HG03469 (cell line): Measurements from ENCODE around the gene XKR7.

ENCODE experiments used
- ATAC-seq: cut with Tn5 transposase; IDR thresholded peaks from one replicate; pipeline ENCODE4 v1.9.1; 2021; ENCODE audit warnings: mild to moderate bottlenecking, moderate library complexity, moderate number of reproducible peaks; ENCODE audit not compliant: unreplicated experiment

The XKR7 gene

DNA sequence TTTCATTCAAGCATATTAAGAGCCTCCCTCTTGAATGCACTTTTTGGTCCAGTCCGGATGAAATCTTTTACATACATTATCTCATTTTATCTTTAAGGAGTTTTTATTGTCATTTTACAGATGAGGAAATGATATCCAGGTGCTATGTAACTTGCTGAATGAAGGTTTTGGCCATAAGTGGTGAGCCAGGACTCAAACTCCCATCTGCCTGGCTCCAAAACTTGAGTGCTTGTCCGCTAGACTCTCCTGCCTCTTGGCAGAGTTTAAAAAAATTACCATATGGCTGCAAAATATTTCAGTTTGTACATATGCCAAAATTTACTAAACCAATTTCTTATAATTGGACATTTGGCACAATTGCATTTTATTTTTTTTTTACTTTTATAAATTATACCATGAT, 28.3 kb upstream of the XKR7 start:
- no peak for ATAC-seq

DNA sequence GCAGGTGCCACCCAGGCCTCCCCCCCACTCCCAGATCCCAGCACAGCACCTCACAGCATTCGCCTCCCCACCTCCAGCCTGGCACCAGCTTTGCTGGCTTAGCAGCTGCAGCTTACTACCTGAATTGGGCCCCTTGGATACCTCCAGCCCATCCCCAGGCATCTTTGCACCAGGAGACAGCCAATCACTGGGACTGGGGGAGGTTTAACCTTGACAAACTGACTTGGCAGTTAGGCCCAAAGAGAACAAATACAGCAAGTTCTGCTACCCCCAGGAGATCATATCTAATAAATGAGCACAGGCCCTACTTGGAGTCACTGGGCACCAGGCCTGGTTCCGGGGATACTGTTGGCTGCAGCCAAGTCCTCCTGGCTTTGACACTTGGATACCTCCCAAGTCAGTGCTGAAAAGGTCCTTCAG, 24.9 kb upstream of the XKR7 start:
- no peak for ATAC-seq

DNA sequence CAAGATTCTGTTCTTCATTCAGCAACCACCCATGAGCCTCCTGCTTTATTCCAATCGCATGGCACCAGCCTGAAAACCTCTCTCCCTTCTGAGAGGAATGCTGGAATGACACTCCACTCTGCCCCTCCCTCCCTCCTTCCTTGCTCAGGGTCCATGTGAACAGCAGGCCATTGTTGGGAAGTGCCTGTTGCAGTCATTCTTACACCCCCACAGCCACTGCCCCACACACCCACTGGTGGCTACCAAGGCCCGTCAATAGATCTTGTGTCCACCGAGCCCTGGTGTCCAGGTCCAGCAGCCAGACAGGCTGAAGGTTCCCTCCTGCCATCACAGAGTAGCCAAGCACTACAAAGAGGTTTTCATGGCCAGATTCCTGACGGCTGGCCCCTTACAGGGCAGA, 22.6 kb upstream of the XKR7 start:
- no peak for ATAC-seq

DNA sequence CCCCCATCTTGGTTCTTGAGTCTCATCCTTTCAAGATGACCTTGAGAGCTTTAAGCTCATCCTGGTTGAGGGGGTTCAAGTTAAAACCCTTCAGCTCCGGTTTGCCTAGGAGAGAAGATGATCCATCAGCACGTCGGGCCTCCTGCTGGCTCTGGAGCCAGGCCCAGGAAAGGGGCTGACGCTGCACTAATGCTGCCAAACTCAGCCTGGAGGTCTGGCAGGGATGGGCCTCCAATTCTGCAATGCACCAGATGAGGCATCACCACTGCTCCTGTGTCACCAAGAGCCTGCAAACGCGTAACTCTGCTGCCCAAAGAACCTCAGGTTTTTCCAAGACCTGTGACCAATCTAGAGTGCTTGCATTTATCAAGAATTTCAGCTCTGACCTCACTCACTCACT, 22.2 kb upstream of the XKR7 start:
- no peak for ATAC-seq

DNA sequence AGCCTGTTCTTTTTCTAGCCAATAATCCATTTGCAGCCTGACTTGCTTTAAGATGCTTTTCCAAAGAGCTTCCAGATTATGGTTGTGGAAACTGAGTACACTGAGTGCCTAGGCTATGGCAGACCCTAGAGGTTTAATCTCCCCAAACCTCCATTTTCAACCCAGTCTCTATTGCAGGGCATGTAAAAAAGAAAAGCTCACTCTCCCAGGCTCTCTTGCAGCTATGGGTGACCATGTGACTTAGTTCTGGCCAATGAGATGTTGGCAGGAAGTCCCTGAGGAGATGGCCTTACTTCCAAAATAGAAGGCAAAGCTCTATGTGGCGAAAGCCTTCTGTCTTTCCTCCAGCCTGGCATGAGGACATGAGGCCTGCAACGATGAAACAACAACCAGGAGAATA, 19.9 kb upstream of the XKR7 start:
- ATAC-seq = no peak

DNA sequence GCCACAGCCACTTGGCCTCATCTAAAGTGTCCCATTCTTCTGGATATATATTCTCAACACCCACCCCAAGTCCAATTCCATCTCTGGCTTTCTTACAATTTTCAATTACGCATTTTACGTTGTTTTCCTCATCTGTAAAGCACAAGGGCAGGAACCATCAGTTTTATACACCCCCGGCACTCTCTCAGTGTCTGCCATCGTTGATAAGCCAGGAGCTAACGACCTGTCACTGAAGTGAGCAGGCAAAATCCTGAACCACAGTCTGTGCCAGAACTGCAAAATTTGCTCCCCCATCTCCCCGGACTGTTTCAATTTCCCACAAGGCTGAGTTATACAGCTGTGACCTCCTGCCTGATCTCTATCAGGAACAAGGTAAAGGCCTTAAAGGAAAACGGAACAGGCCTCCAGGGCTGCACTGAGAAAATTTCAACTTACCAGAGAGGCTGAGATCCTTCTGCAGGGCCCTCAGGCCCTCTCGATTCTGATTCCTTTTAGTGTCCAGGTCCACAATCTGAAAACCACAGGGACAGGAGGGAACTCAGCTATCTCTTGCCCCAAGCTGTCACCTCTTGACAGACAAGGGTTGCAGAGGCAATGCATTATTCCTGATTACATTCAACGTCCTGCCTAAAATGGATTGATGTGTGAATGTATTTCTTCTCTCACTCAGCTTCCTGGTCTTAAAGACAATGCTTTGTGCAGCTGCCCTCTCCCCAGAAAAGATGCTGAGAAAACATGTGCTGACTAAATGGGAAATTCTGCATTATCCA, 17.9 kb upstream of the XKR7 start:
- no peak for ATAC-seq

DNA sequence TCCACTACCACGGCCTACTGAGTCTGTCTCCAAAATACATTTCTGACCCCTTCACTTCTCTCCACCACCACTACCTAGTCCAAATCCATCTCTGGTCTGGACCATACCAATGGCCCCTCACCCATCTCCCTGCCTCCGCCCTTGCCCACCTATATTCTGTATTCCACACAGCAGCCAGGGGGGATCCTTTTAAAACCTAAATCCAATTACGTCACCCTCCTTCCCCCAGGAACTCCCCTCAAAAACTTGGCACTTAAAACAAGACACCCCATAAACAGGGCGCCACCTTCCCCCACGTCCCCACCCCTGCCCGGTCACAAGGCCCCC, 16.8 kb upstream of the XKR7 start:
- no peak for ATAC-seq

DNA sequence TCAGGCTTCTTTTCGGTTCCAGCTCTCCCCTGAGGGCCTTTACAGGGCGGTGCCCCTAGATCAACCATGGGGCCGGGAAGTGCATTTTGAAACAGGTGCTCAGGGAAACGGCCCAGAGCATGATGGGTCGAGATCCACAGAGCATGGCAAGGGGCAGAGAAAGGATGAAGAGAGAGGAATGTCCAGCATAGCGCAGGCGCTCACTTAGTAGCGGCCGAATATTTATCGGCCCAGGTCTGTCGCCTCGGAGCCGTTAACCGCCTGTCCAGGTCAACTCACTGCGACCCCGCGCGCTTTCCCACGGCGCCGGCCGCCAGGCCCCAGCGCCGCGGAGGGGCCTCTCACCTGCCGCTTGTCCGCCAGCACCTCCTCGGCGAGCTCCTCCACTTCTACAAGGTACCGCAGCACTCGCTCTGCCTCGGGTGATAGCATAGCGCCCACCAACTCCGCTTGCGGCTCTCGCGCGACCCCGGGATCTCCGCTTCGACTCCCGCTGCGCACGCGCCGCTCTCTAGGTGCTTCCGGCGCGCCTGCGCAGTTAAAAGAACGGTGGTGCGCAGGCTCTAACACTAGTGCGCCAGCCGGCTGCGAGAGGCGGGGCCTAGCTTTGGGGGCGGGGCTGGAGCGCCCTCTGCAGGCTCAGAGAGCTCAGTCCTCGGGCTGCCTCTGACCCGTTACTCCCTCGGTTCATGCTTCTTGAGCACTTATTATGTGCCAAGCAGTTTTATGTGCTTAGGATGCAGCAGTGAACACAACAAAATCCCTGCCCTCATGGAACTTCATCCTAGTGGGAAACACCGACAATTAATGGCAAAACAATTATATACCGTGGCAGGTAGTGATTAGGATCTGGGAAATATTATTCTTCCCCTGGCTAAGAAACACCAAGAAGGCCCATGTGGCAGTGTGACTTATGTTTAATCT, 16.2 kb upstream of the XKR7 start, which contains the start of gene PDRG1:
Gene PDRG1, minus strand, starts transcription at position 517 of the 924 bp plus-strand sequence. Its CDS starts 85 bp downstream, at position 432.
- peak; percentile 87 for ATAC-seq

DNA sequence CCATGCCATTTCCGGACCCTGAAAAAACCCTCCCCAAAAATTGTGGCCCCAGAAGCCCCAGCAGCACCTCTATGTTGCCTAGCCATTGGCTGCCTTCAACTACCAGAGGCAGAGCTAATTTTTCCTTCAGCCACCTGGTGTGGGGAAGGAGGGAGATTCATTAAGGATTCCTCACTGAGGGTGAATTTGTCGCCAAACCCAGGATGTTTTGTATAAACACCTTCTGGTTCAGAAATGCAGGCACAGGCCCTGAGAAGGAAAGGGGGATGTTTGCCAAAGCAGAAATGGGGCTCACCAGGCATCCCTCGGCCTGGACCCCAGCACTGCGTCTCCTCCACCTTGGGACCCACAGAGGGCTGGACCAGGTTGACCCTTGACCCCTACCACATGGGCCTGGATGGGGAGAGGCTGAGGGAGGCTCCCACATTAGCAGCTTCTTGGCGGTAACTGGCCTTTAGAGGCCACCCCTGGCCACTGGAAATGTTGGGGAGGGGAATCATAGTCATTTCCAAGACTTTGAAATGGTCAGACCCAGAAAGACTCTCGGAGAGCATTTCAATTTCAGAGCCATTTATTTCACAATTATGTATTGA, 14.3 kb upstream of the XKR7 start:
- no peak for ATAC-seq

DNA sequence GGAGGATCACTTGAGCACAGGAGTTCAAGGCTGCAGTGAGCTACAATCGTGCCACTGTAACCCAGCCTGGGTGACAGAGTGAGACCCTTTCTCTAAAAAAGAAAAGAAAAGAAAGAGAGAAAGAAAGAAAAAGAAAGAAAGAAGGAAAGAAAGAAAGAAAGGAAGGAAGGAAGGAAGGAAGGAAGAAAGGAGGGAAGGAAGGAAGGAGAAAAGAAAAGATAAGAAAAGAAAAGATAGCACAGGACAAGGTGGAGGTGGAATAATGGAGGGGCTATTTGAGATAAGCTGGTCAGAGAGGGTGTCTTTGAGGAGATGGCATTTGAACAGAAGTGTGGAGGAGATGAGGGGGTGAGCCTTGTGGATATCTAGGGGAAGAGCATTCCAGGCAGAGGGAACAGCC, 13.5 kb upstream of the XKR7 start:
- ATAC-seq = no peak

DNA sequence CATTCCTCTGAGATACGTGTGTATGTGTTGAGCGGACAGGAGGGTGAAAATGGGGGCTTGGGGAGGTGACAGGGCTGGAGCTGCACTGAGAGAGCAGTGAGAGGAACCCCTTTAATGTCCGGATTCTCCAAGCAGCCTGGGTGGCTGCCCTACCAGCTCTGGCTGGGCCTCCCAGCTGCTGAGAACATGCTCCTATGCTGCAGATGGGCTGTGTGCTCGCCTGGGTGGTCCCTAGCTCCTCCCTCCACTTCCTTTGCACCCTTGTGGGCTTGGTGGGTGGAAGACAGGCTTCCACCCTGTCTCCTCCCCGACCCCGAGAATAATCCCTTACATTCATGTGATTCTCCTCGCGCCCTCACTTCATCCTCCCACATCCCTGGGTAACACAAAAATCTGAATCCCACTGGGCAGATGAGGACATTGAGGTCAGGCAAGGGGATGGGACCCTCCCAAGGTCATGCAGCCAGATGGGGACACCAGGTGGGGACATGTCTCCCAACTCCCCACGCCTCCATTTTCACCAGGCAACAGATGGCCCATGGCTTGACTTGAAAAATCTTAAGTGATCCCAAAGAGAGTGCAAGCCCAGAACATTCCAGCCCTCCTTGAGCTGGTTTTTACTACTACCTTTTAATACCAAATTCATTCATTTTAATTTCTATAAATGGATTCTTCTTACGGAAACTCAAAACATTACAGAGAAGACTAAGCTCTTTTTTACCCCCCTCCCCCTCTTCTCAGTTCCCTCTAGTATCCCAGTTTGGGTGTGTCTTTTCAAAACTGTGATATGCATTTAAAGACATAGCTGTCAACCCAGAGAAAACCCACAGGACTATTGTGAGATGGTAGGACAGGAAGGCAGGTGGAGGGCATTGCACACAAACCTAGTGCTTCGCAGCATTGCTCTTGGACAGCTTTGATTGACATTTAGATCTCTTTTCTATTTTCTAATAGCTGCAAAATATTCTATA, 11.1 kb upstream of the XKR7 start:
- ATAC-seq = no peak

DNA sequence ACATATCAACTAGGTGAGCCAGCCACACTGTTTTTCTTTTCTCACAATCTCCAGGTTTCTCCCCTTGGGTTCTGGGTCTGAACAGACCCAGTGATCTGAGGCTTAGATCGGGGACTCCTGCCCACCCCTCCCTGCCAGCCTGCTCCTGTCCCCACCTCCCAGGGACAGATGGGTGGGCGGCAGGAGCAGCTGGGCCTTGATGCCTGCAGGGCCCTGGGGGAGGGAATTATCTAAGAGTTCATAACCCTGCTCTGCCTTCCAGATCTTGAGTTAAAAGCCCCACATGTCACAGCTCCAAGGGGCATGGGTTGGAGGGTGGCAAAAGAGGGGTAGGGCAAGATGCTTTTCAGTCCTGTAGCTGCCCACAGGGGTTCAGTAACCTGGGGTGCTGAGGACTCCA, 5.2 kb upstream of the XKR7 start:
- ATAC-seq = no peak

DNA sequence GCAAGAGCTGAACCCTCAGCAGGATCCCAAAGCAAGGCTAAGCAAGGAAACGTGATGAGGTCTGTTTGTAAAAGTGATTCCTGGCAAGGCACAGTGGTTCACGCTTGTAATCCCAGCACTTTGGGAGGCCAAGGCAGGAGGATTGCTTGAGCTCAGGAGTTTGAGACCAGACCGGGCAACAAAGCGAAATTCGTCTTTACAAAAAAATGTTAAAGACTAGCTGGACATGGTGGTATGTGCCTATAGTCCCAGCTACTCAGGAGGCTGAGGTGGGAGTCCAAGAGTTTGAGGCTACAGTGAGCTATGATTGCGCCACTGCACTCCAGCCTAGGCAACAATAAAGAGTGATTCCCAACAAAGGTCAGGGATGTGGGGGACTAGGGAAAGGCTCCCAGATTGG, 4.1 kb upstream of the XKR7 start:
- no peak for ATAC-seq

DNA sequence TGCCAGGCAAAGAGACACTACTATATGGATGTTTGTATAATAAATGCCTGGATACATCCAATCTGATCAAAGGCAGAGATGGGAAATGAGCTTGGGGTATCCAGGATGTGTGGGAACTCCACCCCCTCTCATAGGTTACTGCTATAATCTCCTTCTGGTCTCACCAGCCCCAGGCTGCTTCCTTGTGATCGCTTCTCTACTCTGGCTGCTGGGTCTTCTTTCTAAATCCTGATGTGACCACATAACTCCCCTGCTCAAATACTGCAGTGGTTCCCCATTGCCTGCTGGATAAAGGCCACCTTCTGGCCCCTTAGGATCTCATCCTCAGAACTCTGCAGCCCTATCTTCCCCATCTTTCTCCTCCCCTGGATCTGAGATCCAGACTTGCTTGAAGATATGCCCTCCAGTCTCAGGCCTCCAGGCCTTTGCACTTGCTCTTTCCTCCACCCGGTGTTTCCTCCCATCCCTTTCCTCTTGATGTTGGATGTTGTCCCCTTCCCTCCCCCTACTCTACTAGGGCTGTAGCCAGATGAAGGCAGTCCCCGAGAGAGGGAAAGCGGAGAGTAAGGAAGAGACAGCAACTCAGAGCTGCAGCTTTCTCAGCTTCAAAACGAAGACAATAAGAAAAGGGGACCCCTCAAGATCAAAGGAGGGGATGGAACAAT, 828 bp upstream of the XKR7 start:
- ATAC-seq = no peak

DNA sequence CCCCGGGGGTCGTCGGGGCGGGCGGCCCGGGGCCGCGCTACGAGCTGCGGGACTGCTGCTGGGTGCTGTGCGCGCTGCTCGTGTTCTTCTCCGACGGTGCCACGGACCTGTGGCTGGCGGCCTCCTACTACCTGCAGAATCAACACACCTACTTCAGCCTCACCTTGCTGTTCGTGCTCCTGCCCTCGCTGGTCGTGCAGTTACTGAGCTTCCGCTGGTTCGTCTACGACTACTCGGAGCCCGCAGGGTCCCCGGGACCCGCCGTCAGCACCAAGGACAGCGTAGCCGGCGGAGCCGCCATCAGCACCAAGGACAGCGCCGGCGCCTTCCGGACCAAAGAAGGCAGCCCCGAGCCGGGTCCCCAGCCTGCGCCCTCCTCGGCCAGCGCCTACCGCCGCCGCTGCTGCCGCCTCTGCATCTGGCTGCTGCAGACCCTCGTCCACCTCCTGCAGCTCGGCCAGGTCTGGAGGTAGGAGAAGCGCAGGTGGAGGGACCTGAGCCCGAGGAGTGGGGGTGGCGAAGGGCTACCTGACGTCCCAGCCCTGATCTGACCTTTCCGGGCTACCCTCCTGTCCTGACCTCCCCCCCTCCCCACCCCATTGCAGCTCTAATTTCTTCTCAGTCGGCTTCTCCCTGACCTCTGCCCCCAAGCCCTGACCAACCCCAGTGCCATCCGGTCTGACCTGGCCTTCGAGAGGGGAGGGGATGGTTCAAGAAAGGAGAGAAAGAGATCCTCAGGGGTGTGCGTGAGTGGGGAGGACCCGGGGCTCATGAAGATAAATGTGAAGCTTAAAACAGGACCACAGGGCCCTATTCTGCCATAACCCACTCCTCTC, 558 bp downstream of the XKR7 start:
- ATAC-seq = no peak

DNA sequence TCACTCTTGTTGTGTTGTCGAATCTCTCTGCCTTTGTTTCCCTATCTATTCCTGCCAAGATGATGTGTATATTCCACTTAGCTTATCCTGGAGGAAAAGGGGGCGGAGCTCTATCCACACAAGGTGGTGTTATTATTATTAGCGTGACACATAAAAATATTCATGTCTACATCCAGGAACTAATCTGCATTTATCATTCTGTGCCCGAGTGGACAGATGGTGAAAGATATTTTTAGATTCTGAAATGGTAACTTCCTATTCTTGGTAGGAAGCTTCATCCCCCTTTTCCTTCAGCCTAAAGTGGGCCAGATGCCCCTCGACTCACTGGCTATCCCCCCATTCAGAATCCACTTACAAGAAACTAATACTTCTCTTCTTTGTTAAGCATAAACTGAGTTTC, 2.0 kb downstream of the XKR7 start:
- no peak for ATAC-seq

DNA sequence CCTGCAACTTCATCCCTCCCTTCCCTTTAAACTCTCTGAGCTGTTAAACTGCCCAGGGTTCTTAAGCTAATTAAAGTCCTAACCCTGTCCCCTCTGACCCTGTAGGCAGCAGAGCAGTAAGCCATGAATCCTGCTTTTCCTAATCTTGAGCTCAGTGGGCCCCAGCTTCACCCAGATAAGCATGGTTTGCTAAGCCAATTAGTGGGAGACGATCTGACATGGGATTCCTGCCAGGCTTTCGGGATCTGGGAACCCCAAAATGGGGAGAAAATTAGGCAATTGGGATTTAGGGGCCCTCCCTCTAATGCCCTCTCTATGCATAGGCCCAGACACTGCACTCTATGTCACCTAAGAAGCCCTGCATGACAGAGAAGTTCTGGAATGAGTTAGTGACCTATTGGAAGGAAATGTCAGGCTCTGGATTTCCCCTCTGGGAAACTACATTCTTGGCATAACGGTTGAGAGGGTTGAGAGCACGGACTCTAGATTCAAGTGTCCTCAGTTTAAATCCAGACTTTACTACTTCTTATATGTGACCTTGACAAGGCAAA, 4.6 kb downstream of the XKR7 start:
- no peak for ATAC-seq

DNA sequence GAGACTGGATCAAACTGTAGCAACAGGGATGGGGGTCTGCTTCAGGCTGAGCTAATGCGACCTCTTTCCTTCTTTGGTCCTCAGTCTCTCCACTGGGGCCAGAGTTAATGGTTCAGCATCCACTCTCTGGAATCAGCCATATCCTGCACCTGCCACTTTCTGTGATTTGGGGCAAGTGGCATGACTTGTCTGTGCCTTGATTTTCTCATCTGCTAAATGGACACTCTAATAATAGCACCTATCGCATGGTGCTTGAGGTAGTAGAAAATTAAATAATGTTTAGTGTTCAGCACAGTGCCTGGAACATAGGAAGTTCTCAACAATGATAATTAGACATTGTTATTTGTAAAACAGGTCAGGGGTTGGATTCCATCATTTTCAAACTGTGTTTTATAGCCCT, 6.3 kb downstream of the XKR7 start:
- ATAC-seq = no peak

DNA sequence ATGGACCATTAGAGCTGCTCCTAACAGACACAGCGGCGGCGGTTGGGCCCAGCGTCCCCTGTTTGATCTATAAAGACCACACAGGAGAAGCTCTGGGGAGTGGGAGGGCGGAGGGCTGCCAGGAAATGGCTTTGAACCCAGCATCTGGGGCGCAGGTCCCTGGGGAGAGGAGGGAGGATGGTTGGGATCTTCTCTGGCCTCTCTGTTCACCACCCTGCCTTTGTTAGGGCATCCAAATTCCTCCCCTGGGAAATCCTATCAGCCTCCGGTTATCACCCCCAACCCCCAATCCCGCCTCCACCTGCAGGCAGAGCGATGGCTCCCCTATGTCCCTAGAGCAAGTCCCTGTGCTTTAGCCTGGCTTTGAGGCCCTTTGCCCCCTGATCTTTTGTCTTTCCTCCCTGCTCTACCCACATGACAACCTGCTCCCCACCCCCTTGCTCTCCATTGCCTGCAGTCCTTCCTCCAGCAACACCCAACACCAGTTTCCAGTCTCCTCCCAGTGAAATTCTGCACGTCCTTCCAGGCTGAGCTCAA, 7.1 kb downstream of the XKR7 start:
- ATAC-seq = no peak
